GM19455 (cell line): Measurements from ENCODE around the gene GGT6.

Experiments used
- ATAC-seq: cut with Tn5 transposase; IDR thresholded peaks from one replicate; pipeline ENCODE4 v1.9.1; 2021; ENCODE audit not compliant: unreplicated experiment

Gene GGT6

GRCh38 chr17:4527566-4528125, 32.7 kb downstream of the GGT6 start:
- no peak for ATAC-seq

GRCh38 chr17:4527134-4527533, 33.2 kb downstream of the GGT6 start:
- no peak for ATAC-seq

- ATAC-seq, result no peak
Observed at GRCh38 chr17:4525691-4526397, 34.5 kb downstream of the GGT6 start.

- no peak for ATAC-seq
Observed at GRCh38 chr17:4523946-4524345, 36.4 kb downstream of the GGT6 start.

- no peak for ATAC-seq
Observed at GRCh38 chr17:4522661-4523060, 37.7 kb downstream of the GGT6 start.

- no peak for ATAC-seq
Observed at GRCh38 chr17:4520894-4521600, 39.3 kb downstream of the GGT6 start.

- ATAC-seq, result no peak
Observed at GRCh38 chr17:4520060-4520893, 40.1 kb downstream of the GGT6 start.

- ATAC-seq, result no peak
Observed at GRCh38 chr17:4519361-4519788, 41.0 kb downstream of the GGT6 start.

GRCh38 chr17:4518901-4519300, 41.5 kb downstream of the GGT6 start:
- ATAC-seq, result no peak

- no peak for ATAC-seq
Observed at GRCh38 chr17:4516735-4517134, 43.6 kb downstream of the GGT6 start.

- ATAC-seq, result no peak
Observed at GRCh38 chr17:4515501-4515900, 44.9 kb downstream of the GGT6 start.

- no peak for ATAC-seq
Observed at GRCh38 chr17:4514779-4515178, 45.6 kb downstream of the GGT6 start.

GRCh38 chr17:4514206-4514605, 46.2 kb downstream of the GGT6 start:
- no peak for ATAC-seq

GRCh38 chr17:4513113-4514032, 47.0 kb downstream of the GGT6 start:
- no peak for ATAC-seq

- no peak for ATAC-seq
Observed at GRCh38 chr17:4512156-4513112, 47.9 kb downstream of the GGT6 start.

GRCh38 chr17:4511199-4511932, 49.0 kb downstream of the GGT6 start:
- no peak for ATAC-seq

GRCh38 chr17:4510618-4510941, 49.8 kb downstream of the GGT6 start:
- ATAC-seq, result no peak

GRCh38 chr17:4509923-4510617, 50.3 kb downstream of the GGT6 start:
- ATAC-seq, result no peak
